B cell (primary cell): ENCODE measurements around the gene HDGFL2.

Experiments
- EZH2 ChIP-seq: IDR thresholded peaks from 2 replicates; pipeline ENCODE4 v1.6.1; 2012; ENCODE audit warnings: borderline replicate concordance, low read depth, mild to moderate bottlenecking, moderate library complexity, low read length; ENCODE audit not compliant: insufficient read depth, poor library complexity, severe bottlenecking
- TF ChIP-seq, protein P1 (sequence below): fragments of 200-600 bp; IDR thresholded peaks from one replicate; pipeline ENCODE4 v1.8.0; 2022; ENCODE audit warnings: antibody characterized with exemption, mild to moderate bottlenecking

DNA sequence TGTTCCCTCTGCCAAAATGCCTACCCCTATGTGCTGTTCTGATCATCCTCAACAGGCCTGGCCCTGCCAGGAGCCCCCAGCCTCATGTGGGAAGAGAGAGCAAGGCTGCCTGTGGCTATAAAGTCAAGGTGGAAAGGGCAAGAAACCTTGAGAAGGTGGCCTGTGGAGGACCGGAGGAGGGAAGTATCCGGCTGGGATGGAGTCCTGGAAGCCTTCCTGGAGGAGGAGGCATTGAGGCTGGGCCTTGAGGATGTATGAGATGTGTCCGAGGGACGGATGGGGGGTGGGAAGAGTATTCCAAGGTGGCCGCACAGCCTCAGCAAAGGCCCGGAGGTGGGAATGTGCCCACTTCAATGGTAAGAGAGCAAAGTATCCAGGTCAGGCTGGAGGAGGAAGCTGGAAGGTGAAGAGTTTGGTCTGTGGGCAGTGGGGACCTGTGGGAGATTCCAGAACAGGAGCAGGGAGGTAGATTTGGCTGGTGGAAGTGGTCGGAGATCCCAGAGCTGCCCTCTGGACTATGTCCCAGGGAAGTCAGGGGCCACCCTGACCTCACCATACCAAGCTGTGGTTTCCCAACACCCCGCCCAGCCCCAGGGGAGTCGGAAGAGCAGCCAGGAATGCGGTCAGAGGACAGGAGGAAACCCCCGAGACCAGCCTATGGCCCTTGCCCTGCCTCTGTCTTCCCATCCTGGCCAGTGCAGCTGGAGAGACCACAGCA, 49.2 kb downstream of the HDGFL2 start:
- TF ChIP-seq, protein P1, sequence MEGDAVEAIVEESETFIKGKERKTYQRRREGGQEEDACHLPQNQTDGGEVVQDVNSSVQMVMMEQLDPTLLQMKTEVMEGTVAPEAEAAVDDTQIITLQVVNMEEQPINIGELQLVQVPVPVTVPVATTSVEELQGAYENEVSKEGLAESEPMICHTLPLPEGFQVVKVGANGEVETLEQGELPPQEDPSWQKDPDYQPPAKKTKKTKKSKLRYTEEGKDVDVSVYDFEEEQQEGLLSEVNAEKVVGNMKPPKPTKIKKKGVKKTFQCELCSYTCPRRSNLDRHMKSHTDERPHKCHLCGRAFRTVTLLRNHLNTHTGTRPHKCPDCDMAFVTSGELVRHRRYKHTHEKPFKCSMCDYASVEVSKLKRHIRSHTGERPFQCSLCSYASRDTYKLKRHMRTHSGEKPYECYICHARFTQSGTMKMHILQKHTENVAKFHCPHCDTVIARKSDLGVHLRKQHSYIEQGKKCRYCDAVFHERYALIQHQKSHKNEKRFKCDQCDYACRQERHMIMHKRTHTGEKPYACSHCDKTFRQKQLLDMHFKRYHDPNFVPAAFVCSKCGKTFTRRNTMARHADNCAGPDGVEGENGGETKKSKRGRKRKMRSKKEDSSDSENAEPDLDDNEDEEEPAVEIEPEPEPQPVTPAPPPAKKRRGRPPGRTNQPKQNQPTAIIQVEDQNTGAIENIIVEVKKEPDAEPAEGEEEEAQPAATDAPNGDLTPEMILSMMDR, result no peak
- no peak for TF ChIP-seq EZH2
